Psoas muscle (tissue), 8 donors: ENCODE results near the gene STAT3. TPM values are rescaled to one million over a fixed set of nuclear protein-coding genes. Genes with fewer than 3 reads are reported as not detected.

Experiments
- ATAC-seq, 4 donors: fragments of 200-7000 bp; cut with Tn5 transposase; one replicate each; pipeline ENCODE4 v1.9.1; 2020; ENCODE audit warnings: moderate library complexity in 3 of 4, mild to moderate bottlenecking in 2 of 4
- DNase-seq, 2 donors: peaks; one replicate each; pipeline ENCODE4 v3.0.0-alpha.2; 2020
- H3K27ac ChIP-seq: fragments of 200-600 bp; one replicate; pipeline ENCODE4 v1.8.0; 2022
- H3K27me3 ChIP-seq, 3 donors: fragments of 200-600 bp in 1 of 3; one replicate each; pipeline versions ENCODE4 v1.6.1 to v1.8.0; 2013 to 2022; ENCODE audit warnings: low read length in 2 of 3, mild to moderate bottlenecking in 2 of 3, moderate library complexity in 1 of 3; ENCODE audit not compliant: insufficient read depth in 3 of 3
- H3K36me3 ChIP-seq, 2 donors: fragments of 200-600 bp in 1 of 2; one replicate each; pipeline versions ENCODE4 v1.6.1 to v1.8.0; 2013 to 2022; ENCODE audit warnings: low read depth in 1 of 2, mild to moderate bottlenecking in 1 of 2, moderate library complexity in 1 of 2; ENCODE audit not compliant: insufficient read depth in 1 of 2
- H3K4me1 ChIP-seq: fragments of 200-600 bp; one replicate; pipeline ENCODE4 v1.8.0; 2022
- H3K4me3 ChIP-seq: fragments of 200-600 bp; one replicate; pipeline ENCODE4 v1.8.0; 2022; ENCODE audit warnings: mild to moderate bottlenecking
- H3K9me3 ChIP-seq: fragments of 200-600 bp; one replicate; pipeline ENCODE4 v1.8.0; 2022
- CTCF ChIP-seq: fragments of 200-600 bp; IDR thresholded peaks from one replicate; pipeline ENCODE4 v1.8.0; 2022; ENCODE audit warnings: antibody characterized with exemption
- WGBS, 3 donors: extraction: QIAGEN DNeasy Blood & Tissue Kit; methylation state at CpG; one replicate each; pipeline versions ENCODE4 v1.1.6 to v1.1.7; 2013; 5-methylcytosine and 5-hydroxymethylcytosine counted together
- intact Hi-C, 2 donors: fragments of 100-400 bp; cut with DNase I; formaldehyde crosslinking; loops; one replicate each; pipeline versions ENCODE4 v1.11.0 to v1.14.2; 2022
- polyA plus RNA-seq, 3 donors: library from polyadenylated mRNA; stranded (reverse); fragments of 200-250 nt; gene quantifications; one replicate each; pipeline ENCODE4 v1.2.3, GENCODE V29; 2013
- total RNA-seq, 4 donors: library from RNA; stranded (reverse); fragmentation: NEBNext Ultra II Directional in 2 of 4; extraction: Animal tissue kit (Norgen Biotek cat#: 25700) in 2 of 4; gene quantifications; one replicate each; pipeline versions ENCODE4 v1.2.1 to v1.2.4, GENCODE V29; 2021 to 2023
- donor health status: healthy with polysubstance abuse.
- donor health status: DM: no; HTN: no; CAD: no; lungs with moderate emphysema.
- donor health status: Bipolar disorder and iron deficiency.
- donor health status: healthy.
- donor health status: DM: yes; HTN: yes; CAD: no.
- donor health status: DM: no; HTN: no; CAD: no.
- donor health status: DM: no; HTN: no; CAD: no.
- donor health status: DM: yes; HTN: yes; CAD: no.

Gene STAT3
- total and polyA plus RNA-seq, 7 donors, result 67.3 to 279 (median 111) TPM

DNA sequence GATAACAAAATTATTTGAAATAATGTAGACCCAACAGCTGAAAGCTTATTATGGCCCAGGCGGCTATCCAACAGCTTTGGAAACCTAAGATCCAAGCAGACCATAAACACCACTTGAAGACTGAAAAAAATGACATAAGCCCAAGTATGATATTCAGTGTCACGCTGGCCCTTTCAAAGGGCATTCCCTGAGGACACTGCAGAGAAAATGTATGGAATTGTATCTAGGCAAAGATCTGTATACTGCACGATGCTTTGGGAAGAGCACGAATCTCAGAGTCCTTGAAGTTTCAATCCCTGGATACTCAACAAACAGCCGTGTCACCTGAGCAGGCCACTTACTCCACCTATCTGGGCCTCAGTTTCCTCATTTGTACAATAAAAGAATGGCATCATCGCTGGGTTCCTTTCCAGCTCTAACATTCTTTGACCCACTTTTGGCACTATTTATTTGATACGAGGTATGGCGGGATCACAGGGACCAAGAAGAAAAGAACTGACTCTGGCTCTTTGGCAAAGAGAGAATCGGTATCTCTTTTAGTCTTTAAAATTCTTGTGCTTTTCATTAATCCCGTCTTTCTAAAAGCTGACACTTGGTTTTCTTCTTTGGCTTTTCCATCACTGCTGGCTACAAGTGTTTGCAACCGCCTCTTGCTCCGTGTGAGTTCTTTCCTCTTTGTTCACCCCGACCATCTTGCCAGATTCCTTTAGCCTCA is 113.3 kb downstream of the STAT3 start:
- Histone ChIP-seq H3K27ac (peak overlapping the region; percentile 89), H3K9me3 (no peaks in the 10 kb centered on the region), H3K36me3 (no peaks in the 10 kb centered on the region), H3K4me3 (peak overlapping the region; percentile 93), H3K4me1 (peaks cover 58% of the 10 kb centered on the region), H3K27me3 (no peaks in the 10 kb centered on the region)
- TF ChIP-seq CTCF, result no peak
- intact Hi-C loops, result loop anchor here (5.0 to 10.0 kb wide), 2 partner anchors 43 to 140 kb away; no protein-coding TSS in a partner anchor
- DNase-seq (no peak), ATAC-seq (peak in 1 of 4 donors; percentile 18)
- WGBS, 3 donors, result 7 to 9% (median 8%) methylated on average over 13 of the region's 13 CpGs

GRCh38 chr17:42274253-42274542 is 114.0 kb downstream of the STAT3 start:
- Histone ChIP-seq H3K27ac (peak overlapping the region; percentile 89), H3K36me3 (no peaks in the 10 kb centered on the region), H3K4me3 (peak overlapping the region; percentile 93), H3K27me3 (no peaks in the 10 kb centered on the region), H3K9me3 (no peaks in the 10 kb centered on the region), H3K4me1 (peaks cover 58% of the 10 kb centered on the region)
- DNase-seq (no peak), ATAC-seq (no peak)
- intact Hi-C loops, result loop anchor here in 1 of 2 donors (10.0 kb wide), 1 partner anchor 139 kb away; no protein-coding TSS in a partner anchor
- no peak for TF ChIP-seq CTCF
- 65 to 88% (median 66%) methylated on average over 3 of the region's 3 CpGs for WGBS, 3 donors

GRCh38 chr17:42273474-42274252 is 114.6 kb downstream of the STAT3 start:
- Histone ChIP-seq H3K27ac (peak overlapping the region; percentile 89), H3K4me1 (peaks cover 58% of the 10 kb centered on the region), H3K36me3 (no peaks in the 10 kb centered on the region), H3K4me3 (peak overlapping the region; percentile 93), H3K9me3 (no peaks in the 10 kb centered on the region), H3K27me3 (no peaks in the 10 kb centered on the region)
- DNase-seq, result no peak
- no peak for ATAC-seq
- intact Hi-C loops, result loop anchor here in 1 of 2 donors (10.0 kb wide), 1 partner anchor 139 kb away; no protein-coding TSS in a partner anchor
- no peak for TF ChIP-seq CTCF
- WGBS, 3 donors, result 59 to 79% (median 64%) methylated on average over 7 of the region's 7 CpGs

- WGBS, 3 donors, result 66 to 76% (median 74%) methylated on average over 7 of the region's 7 CpGs
- H3K4me3 ChIP-seq, result no peak overlapping the region
- H3K27ac ChIP-seq, result peak overlapping the region; percentile 44
- ATAC-seq (no peak), DNase-seq (no peak)
- H3K4me1 ChIP-seq, result peaks cover 61% of the 10 kb centered on the region
- no peak for TF ChIP-seq CTCF
- H3K9me3 ChIP-seq, result no peaks in the 10 kb centered on the region
- H3K36me3 ChIP-seq, result no peaks in the 10 kb centered on the region
- no peaks in the 10 kb centered on the region for H3K27me3 ChIP-seq
- intact Hi-C loops, result loop anchor here in 1 of 2 donors (10.0 kb wide), 1 partner anchor 138 kb away; no protein-coding TSS in a partner anchor
Measured at GRCh38 chr17:42272162-42272907, 115.9 kb downstream of the STAT3 start.
